ENCODE data around the gene PPP2R2B.

The PPP2R2B gene

GRCh38 chr5:146770546-146770945 is 108.0 kb downstream of the PPP2R2B start:
- no peaks in the 10 kb centered on the region for H3K4me1 ChIP-seq (ENCODE audit: control insufficient read depth in 5 of 5, insufficient read depth in 5 of 5, low read length in 5 of 5)
- no peak overlapping the region for H3K27ac ChIP-seq (ENCODE audit: low read depth, low read length)
- H3K9me3 ChIP-seq (ENCODE audit: control insufficient read depth in 5 of 5, low read length in 5 of 5) = peaks cover 0 to 8% (median 0%) of the 10 kb centered on the region in 5 donors
- H3K9ac ChIP-seq (ENCODE audit: low read length in 5 of 5) = no peak overlapping the region
- H3K27me3 ChIP-seq (ENCODE audit: control insufficient read depth in 5 of 5, insufficient read depth in 4 of 5, low read length in 5 of 5) = no peaks in the 10 kb centered on the region
- no peak overlapping the region for H3K4me3 ChIP-seq (ENCODE audit: low read depth in 1 of 5, low read length in 5 of 5)
- H3K36me3 ChIP-seq (ENCODE audit: control insufficient read depth in 5 of 5, insufficient read depth in 5 of 5, low read length in 5 of 5) = no peaks in the 10 kb centered on the region

DNA sequence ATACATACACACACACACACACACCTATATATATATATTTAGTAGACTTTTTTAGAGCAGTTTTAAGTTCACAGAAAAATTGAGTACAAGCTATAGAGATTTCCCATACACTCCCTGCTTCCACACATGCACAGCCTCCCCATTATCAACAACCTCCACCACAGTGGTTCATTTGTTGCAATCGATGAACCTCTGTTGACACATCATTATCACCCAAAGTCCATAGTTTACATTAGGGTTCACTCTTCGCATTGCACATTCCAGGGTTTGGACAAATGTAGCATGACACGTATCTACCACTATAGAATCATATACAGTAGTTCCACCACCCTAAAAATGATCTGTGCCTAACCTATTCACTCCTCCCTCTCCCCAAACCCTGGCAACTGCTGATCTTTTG is 111.0 kb downstream of the PPP2R2B start:
- H3K27me3 ChIP-seq (ENCODE audit: control insufficient read depth in 5 of 5, insufficient read depth in 4 of 5, low read length in 5 of 5) = no peaks in the 10 kb centered on the region
- no peaks in the 10 kb centered on the region for H3K36me3 ChIP-seq (ENCODE audit: control insufficient read depth in 5 of 5, insufficient read depth in 5 of 5, low read length in 5 of 5)
- H3K4me1 ChIP-seq (ENCODE audit: control insufficient read depth in 5 of 5, insufficient read depth in 5 of 5, low read length in 5 of 5) = peaks cover 0 to 3% (median 0%) of the 10 kb centered on the region in 5 donors
- H3K27ac ChIP-seq (ENCODE audit: low read depth, low read length) = no peak overlapping the region
- H3K4me3 ChIP-seq (ENCODE audit: low read depth in 1 of 5, low read length in 5 of 5) = no peak overlapping the region
- no peak overlapping the region for H3K9ac ChIP-seq (ENCODE audit: low read length in 5 of 5)
- H3K9me3 ChIP-seq (ENCODE audit: control insufficient read depth in 5 of 5, low read length in 5 of 5) = no peaks in the 10 kb centered on the region

DNA sequence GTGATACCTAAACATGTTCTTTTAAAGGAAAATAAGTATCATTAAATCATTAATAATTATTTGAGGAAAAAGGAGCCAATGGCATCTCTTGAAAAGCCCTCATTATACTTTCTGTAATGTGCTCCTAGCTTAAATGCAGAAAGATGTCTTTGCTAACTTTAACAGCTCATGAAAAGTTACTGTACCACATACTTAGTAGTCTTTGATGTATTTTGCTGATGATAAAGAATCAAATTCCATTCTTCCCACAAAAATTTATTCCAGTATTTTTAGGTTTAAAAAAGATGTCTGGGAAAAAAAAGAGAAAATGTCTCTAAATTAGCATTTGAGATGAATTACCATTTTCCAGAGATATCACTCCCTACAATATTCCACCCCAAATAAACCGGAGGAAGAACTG is 112.5 kb downstream of the PPP2R2B start:
- Histone ChIP-seq H3K27ac (ENCODE audit: low read depth, low read length) (no peak overlapping the region), H3K4me3 (ENCODE audit: low read depth in 1 of 5, low read length in 5 of 5) (no peak overlapping the region), H3K27me3 (ENCODE audit: control insufficient read depth in 5 of 5, insufficient read depth in 4 of 5, low read length in 5 of 5) (no peaks in the 10 kb centered on the region), H3K9me3 (ENCODE audit: control insufficient read depth in 5 of 5, low read length in 5 of 5) (no peaks in the 10 kb centered on the region), H3K36me3 (ENCODE audit: control insufficient read depth in 5 of 5, insufficient read depth in 5 of 5, low read length in 5 of 5) (no peaks in the 10 kb centered on the region), H3K9ac (ENCODE audit: low read length in 5 of 5) (no peak overlapping the region), H3K4me1 (ENCODE audit: control insufficient read depth in 5 of 5, insufficient read depth in 5 of 5, low read length in 5 of 5) (peaks cover 0 to 3% (median 0%) of the 10 kb centered on the region in 5 donors)

DNA sequence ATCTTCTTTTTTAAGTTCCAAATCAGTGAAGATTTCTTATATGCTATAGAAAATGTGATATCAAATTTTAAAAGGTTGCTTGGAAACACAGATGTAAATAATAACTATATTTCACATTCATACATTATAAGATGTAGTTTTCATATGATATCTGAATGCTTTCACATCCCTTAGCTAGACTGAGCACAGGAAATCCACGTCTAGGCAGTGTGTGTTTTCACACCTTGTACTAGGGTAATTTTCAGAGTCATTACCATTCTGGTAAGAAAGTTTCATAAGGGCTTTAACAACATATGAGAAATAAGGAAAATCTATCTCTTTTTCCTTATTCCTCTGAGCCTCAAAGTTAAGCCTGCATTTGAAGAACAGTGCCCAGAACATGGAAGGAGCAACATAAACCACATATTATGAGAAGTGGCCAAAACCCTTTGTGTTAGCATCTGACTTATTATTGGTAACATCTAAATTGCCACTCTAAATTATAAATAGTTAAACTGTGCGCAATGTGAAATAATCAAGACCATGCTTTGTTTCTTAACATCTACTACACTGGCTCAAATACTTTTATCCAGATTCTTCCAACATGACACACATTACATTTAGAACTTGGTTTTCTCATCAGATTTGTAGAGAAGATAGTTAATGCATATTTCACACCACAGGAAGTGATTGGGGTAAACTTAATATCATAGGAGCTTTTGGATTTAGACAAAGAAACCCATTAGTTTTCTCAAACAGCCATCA is 113.3 kb downstream of the PPP2R2B start:
- Histone ChIP-seq H3K27me3 (ENCODE audit: control insufficient read depth in 5 of 5, insufficient read depth in 4 of 5, low read length in 5 of 5) (no peaks in the 10 kb centered on the region), H3K4me3 (ENCODE audit: low read depth in 1 of 5, low read length in 5 of 5) (no peak overlapping the region), H3K9ac (ENCODE audit: low read length in 5 of 5) (no peak overlapping the region), H3K4me1 (ENCODE audit: control insufficient read depth in 5 of 5, insufficient read depth in 5 of 5, low read length in 5 of 5) (peaks cover 0 to 3% (median 0%) of the 10 kb centered on the region in 5 donors), H3K36me3 (ENCODE audit: control insufficient read depth in 5 of 5, insufficient read depth in 5 of 5, low read length in 5 of 5) (no peaks in the 10 kb centered on the region), H3K9me3 (ENCODE audit: control insufficient read depth in 5 of 5, low read length in 5 of 5) (no peaks in the 10 kb centered on the region), H3K27ac (ENCODE audit: low read depth, low read length) (no peak overlapping the region)

GRCh38 chr5:146762830-146763229 is 115.7 kb downstream of the PPP2R2B start:
- H3K9me3 ChIP-seq (ENCODE audit: control insufficient read depth in 5 of 5, low read length in 5 of 5) = no peaks in the 10 kb centered on the region
- no peaks in the 10 kb centered on the region for H3K36me3 ChIP-seq (ENCODE audit: control insufficient read depth in 5 of 5, insufficient read depth in 5 of 5, low read length in 5 of 5)

GRCh38 chr5:146761811-146762210 is 116.7 kb downstream of the PPP2R2B start:
- Histone ChIP-seq H3K4me3 (ENCODE audit: low read depth in 1 of 5, low read length in 5 of 5) (no peak overlapping the region), H3K4me1 (ENCODE audit: control insufficient read depth in 5 of 5, insufficient read depth in 5 of 5, low read length in 5 of 5) (peaks cover 0 to 3% (median 0%) of the 10 kb centered on the region in 5 donors), H3K9ac (ENCODE audit: low read length in 5 of 5) (no peak overlapping the region), H3K9me3 (ENCODE audit: control insufficient read depth in 5 of 5, low read length in 5 of 5) (no peaks in the 10 kb centered on the region), H3K27me3 (ENCODE audit: control insufficient read depth in 5 of 5, insufficient read depth in 4 of 5, low read length in 5 of 5) (no peaks in the 10 kb centered on the region), H3K36me3 (ENCODE audit: control insufficient read depth in 5 of 5, insufficient read depth in 5 of 5, low read length in 5 of 5) (no peaks in the 10 kb centered on the region), H3K27ac (ENCODE audit: low read depth, low read length) (no peak overlapping the region)

More at GRCh38 chr5:146762830-146763229, 115.7 kb downstream of the PPP2R2B start:
- Histone ChIP-seq H3K4me1 (ENCODE audit: control insufficient read depth in 5 of 5, insufficient read depth in 5 of 5, low read length in 5 of 5) (peaks cover 0 to 3% (median 0%) of the 10 kb centered on the region in 5 donors), H3K4me3 (ENCODE audit: low read depth in 1 of 5, low read length in 5 of 5) (no peak overlapping the region), H3K9ac (ENCODE audit: low read length in 5 of 5) (no peak overlapping the region), H3K27ac (ENCODE audit: low read depth, low read length) (no peak overlapping the region), H3K27me3 (ENCODE audit: control insufficient read depth in 5 of 5, insufficient read depth in 4 of 5, low read length in 5 of 5) (no peaks in the 10 kb centered on the region)

DNA sequence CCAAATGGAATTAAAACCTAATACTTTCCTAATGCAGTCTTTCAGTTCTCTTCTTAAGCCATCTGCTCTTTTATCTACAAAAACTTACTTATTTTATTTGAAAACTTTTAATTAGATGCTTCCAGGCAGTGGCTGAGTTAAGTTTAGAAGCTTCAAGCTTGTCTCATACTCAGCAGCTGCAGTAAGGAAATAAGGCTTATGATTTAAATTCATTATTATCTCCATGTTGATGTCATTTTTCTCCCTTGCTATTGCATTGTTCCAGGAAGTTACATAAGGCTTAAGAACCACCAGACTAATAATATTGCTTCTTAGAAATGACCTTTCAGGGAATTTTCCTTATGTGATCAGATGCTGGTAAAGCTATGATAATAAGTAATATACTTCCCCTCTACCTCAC is 119.6 kb downstream of the PPP2R2B start:
- Histone ChIP-seq H3K4me3 (ENCODE audit: low read depth in 1 of 5, low read length in 5 of 5) (no peak overlapping the region), H3K27ac (ENCODE audit: low read depth, low read length) (no peak overlapping the region), H3K4me1 (ENCODE audit: control insufficient read depth in 5 of 5, insufficient read depth in 5 of 5, low read length in 5 of 5) (peaks cover 0 to 3% (median 0%) of the 10 kb centered on the region in 5 donors), H3K9me3 (ENCODE audit: control insufficient read depth in 5 of 5, low read length in 5 of 5) (no peaks in the 10 kb centered on the region), H3K36me3 (ENCODE audit: control insufficient read depth in 5 of 5, insufficient read depth in 5 of 5, low read length in 5 of 5) (no peaks in the 10 kb centered on the region), H3K9ac (ENCODE audit: low read length in 5 of 5) (no peak overlapping the region), H3K27me3 (ENCODE audit: control insufficient read depth in 5 of 5, insufficient read depth in 4 of 5, low read length in 5 of 5) (no peaks in the 10 kb centered on the region)

DNA sequence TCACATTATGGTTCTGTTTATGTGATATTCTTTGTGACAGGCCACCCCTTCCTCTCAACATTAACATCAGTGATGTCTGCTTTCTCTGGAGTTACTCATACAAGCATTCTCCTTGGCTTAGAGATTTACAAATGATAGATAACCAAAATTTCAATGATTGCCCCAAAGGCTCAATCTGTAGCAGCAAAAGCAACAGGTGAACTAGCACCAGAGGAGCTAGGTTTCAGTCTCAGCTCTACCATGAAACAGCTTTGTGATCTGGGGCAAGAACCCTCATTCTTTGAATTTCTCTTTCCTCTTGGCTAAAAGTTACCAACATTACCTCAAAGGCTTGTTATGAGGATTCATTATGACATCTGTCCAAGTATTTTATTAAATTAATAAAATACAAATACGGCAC is 120.5 kb downstream of the PPP2R2B start:
- Histone ChIP-seq H3K27ac (ENCODE audit: low read depth, low read length) (no peak overlapping the region), H3K4me3 (ENCODE audit: low read depth in 1 of 5, low read length in 5 of 5) (no peak overlapping the region), H3K36me3 (ENCODE audit: control insufficient read depth in 5 of 5, insufficient read depth in 5 of 5, low read length in 5 of 5) (no peaks in the 10 kb centered on the region), H3K4me1 (ENCODE audit: control insufficient read depth in 5 of 5, insufficient read depth in 5 of 5, low read length in 5 of 5) (peaks cover 0 to 2% (median 0%) of the 10 kb centered on the region in 5 donors), H3K9ac (ENCODE audit: low read length in 5 of 5) (no peak overlapping the region), H3K9me3 (ENCODE audit: control insufficient read depth in 5 of 5, low read length in 5 of 5) (no peaks in the 10 kb centered on the region), H3K27me3 (ENCODE audit: control insufficient read depth in 5 of 5, insufficient read depth in 4 of 5, low read length in 5 of 5) (no peaks in the 10 kb centered on the region)

DNA sequence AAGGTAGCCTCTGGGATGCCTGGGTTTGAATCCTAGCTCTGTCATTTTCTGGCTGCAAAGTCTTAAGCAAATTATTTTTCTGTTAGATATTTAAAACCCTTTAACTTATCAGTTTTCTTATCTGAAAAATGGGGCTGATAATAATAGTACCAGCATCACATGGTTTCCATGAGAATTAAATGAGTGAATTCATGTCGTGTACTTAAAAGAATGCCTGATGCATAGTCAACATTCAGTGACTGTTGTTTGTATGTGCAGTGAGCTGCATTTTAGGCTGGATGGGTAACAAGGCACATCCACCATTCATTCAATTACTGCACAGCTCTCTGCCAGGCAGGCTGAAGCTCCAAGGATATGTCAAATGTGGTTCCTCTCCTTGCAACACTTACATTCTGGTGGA is 122.0 kb downstream of the PPP2R2B start:
- Histone ChIP-seq H3K36me3 (ENCODE audit: control insufficient read depth in 5 of 5, insufficient read depth in 5 of 5, low read length in 5 of 5) (no peaks in the 10 kb centered on the region), H3K4me3 (ENCODE audit: low read depth in 1 of 5, low read length in 5 of 5) (no peak overlapping the region), H3K9ac (ENCODE audit: low read length in 5 of 5) (no peak overlapping the region), H3K4me1 (ENCODE audit: control insufficient read depth in 5 of 5, insufficient read depth in 5 of 5, low read length in 5 of 5) (no peaks in the 10 kb centered on the region), H3K27ac (ENCODE audit: low read depth, low read length) (no peak overlapping the region), H3K9me3 (ENCODE audit: control insufficient read depth in 5 of 5, low read length in 5 of 5) (no peaks in the 10 kb centered on the region), H3K27me3 (ENCODE audit: control insufficient read depth in 5 of 5, insufficient read depth in 4 of 5, low read length in 5 of 5) (no peaks in the 10 kb centered on the region)

DNA sequence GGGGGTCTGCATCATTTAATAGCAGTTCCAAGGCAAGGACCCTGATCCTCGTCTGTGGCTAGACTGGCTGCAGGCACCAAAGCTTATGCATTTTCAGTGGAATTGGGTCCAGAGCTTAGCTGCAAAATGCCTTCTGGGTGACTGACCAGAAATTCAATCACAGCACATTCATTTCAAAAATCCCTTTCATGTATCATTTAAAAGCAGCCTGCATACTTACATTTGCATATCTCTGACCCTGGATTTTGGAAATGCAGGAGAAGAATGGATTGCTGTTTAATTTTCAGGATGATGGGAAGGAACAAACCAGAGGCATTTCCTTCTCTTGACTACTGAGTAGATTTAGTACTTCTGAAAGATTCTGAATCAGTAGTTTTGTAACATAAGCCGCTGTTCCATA is 122.8 kb downstream of the PPP2R2B start:
- Histone ChIP-seq H3K9me3 (ENCODE audit: control insufficient read depth in 5 of 5, low read length in 5 of 5) (no peaks in the 10 kb centered on the region), H3K27me3 (ENCODE audit: control insufficient read depth in 5 of 5, insufficient read depth in 4 of 5, low read length in 5 of 5) (no peaks in the 10 kb centered on the region), H3K36me3 (ENCODE audit: control insufficient read depth in 5 of 5, insufficient read depth in 5 of 5, low read length in 5 of 5) (no peaks in the 10 kb centered on the region), H3K27ac (ENCODE audit: low read depth, low read length) (no peak overlapping the region), H3K9ac (ENCODE audit: low read length in 5 of 5) (no peak overlapping the region), H3K4me1 (ENCODE audit: control insufficient read depth in 5 of 5, insufficient read depth in 5 of 5, low read length in 5 of 5) (no peaks in the 10 kb centered on the region), H3K4me3 (ENCODE audit: low read depth in 1 of 5, low read length in 5 of 5) (no peak overlapping the region)
